HEK293 (cell line): Measurements from ENCODE around the gene HOXD12.
A peak's percentile ranks its signal among the peaks of the same experiment; 100 is the strongest.

Source experiments
- EGR2 ChIP-seq: fragments of 450-650 bp; formaldehyde crosslinking; IDR thresholded peaks from 2 replicates; pipeline ENCODE4 v1.5.1; 2016; ENCODE audit warnings: low read depth, missing biosample characterization, missing genetic modification characterization
- GLIS1 ChIP-seq: fragments of 450-650 bp; formaldehyde crosslinking; IDR thresholded peaks from 2 replicates; pipeline ENCODE4 v1.5.1; 2016; ENCODE audit warnings: missing biosample characterization, missing genetic modification characterization
- GLIS2 ChIP-seq: fragments of 450-650 bp; formaldehyde crosslinking; IDR thresholded peaks from 2 replicates; pipeline ENCODE4 v1.5.1; 2016; ENCODE audit warnings: missing biosample characterization, missing genetic modification characterization
- IKZF3 ChIP-seq: fragments of 450-650 bp; IDR thresholded peaks from 2 replicates; pipeline ENCODE4 v1.5.0; 2018; ENCODE audit warnings: missing biosample characterization, mild to moderate bottlenecking, missing genetic modification characterization, moderate library complexity
- KLF10 ChIP-seq: fragments of 450-650 bp; IDR thresholded peaks from 2 replicates; pipeline ENCODE4 v1.5.1; 2018; ENCODE audit warnings: missing biosample characterization, mild to moderate bottlenecking, missing genetic modification characterization
- KLF16 ChIP-seq: fragments of 450-650 bp; formaldehyde crosslinking; IDR thresholded peaks from 2 replicates; pipeline ENCODE4 v1.5.1; 2017; ENCODE audit warnings: missing biosample characterization, missing genetic modification characterization
- KLF8 ChIP-seq: fragments of 450-650 bp; formaldehyde crosslinking; IDR thresholded peaks from 2 replicates; pipeline ENCODE4 v1.5.1; 2016; ENCODE audit warnings: missing biosample characterization, missing genetic modification characterization
- PRDM6 ChIP-seq: fragments of 450-650 bp; formaldehyde crosslinking; IDR thresholded peaks from 2 replicates; pipeline ENCODE4 v1.5.1; 2017; ENCODE audit warnings: missing biosample characterization, missing genetic modification characterization
- SCRT2 ChIP-seq: fragments of 450-650 bp; formaldehyde crosslinking; IDR thresholded peaks from 2 replicates; pipeline ENCODE4 v1.5.1; 2016; ENCODE audit warnings: missing biosample characterization, missing genetic modification characterization
- SP2 ChIP-seq: fragments of 450-650 bp; formaldehyde crosslinking; IDR thresholded peaks from 2 replicates; pipeline ENCODE4 v1.5.1; 2016; ENCODE audit warnings: missing biosample characterization, missing genetic modification characterization
- SP3 ChIP-seq: fragments of 450-650 bp; formaldehyde crosslinking; IDR thresholded peaks from 2 replicates; pipeline ENCODE4 v1.5.1; 2016; ENCODE audit warnings: missing biosample characterization, missing genetic modification characterization
- ZBTB8A ChIP-seq: fragments of 450-650 bp; formaldehyde crosslinking; IDR thresholded peaks from 2 replicates; pipeline ENCODE4 v1.5.1; 2016; ENCODE audit warnings: missing biosample characterization, missing genetic modification characterization
- ZFP69B ChIP-seq: fragments of 450-650 bp; formaldehyde crosslinking; IDR thresholded peaks from 2 replicates; pipeline ENCODE4 v1.5.1; 2016; ENCODE audit warnings: missing biosample characterization, missing genetic modification characterization
- ZNF112 ChIP-seq: fragments of 450-650 bp; formaldehyde crosslinking; IDR thresholded peaks from 2 replicates; pipeline ENCODE4 v1.5.0; 2017; ENCODE audit warnings: missing biosample characterization, missing genetic modification characterization
- ZNF335 ChIP-seq: fragments of 450-650 bp; formaldehyde crosslinking; conservative IDR thresholded peaks from 2 replicates; pipeline ENCODE4 v1.5.1; 2016; ENCODE audit warnings: missing biosample characterization, missing genetic modification characterization
- ZNF398 ChIP-seq: fragments of 450-650 bp; formaldehyde crosslinking; IDR thresholded peaks from 2 replicates; pipeline ENCODE4 v1.5.1; 2017; ENCODE audit warnings: missing biosample characterization, missing genetic modification characterization
- ZNF561 ChIP-seq: fragments of 450-650 bp; IDR thresholded peaks from 2 replicates; pipeline ENCODE4 v1.5.1; 2018; ENCODE audit warnings: missing biosample characterization, missing genetic modification characterization, borderline replicate concordance
- ZNF692 ChIP-seq: fragments of 450-650 bp; formaldehyde crosslinking; IDR thresholded peaks from 2 replicates; pipeline ENCODE4 v1.5.1; 2016; ENCODE audit warnings: missing biosample characterization, missing genetic modification characterization
- TF ChIP-seq, protein P1 (sequence below): fragments of 450-650 bp; formaldehyde crosslinking; optimal IDR thresholded peaks from 2 replicates; pipeline ENCODE3; 2016; ENCODE audit warnings: missing biosample characterization, mild to moderate bottlenecking, missing genetic modification characterization
- TF ChIP-seq, protein P2 (sequence below): fragments of 450-650 bp; formaldehyde crosslinking; IDR thresholded peaks from 2 replicates; pipeline ENCODE4 v1.5.1; 2016; ENCODE audit warnings: missing biosample characterization, missing genetic modification characterization, borderline replicate concordance
- TF ChIP-seq, protein P3 (sequence below): fragments of 450-650 bp; formaldehyde crosslinking; IDR thresholded peaks from 2 replicates; pipeline ENCODE4 v1.5.1; 2016; ENCODE audit warnings: missing biosample characterization, missing genetic modification characterization

HOXD12 gene

DNA sequence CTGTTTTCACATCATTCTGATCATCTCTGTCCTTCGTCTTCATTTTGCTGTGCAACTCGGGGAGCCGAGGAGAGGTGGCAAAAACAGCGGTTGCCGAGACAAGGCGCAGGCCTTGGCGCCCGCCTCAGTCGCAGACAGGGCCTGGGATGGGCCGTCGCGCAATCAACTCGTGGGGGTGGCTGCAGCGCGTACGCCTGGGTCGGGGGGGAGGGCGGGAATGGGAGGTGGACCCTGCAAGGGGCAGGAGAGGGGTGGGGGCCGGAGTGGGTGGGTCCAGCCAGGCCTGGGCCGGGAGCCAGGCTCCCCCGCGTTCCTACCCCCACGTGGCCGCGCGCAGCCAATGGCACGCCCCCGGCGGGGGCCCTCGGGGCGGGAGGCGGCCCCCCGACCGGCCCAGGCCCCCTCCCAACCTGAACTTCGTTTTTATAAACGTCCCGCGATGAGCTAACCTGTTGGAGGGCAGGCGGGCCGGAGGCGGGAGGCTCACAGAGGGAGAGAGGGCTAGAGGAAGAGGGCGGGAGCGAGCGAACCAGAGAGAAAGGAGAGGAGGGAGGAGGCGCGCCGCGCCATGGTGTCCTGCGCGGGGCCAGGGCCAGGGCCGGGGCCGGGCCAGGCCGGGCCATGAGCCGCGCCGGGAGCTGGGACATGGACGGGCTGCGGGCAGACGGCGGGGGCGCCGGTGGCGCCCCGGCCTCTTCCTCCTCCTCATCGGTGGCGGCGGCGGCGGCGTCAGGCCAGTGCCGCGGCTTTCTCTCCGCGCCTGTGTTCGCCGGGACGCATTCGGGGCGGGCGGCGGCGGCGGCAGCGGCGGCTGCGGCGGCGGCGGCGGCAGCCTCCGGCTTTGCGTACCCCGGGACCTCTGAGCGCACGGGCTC is 7.1 kb upstream of the HOXD12 start, which contains the start of gene HOXD13 (continued):
- peak; percentile 86 for TF ChIP-seq ZNF692 (tag by site-specific recombination)
- TF ChIP-seq ZNF112 (tag by site-specific recombination): no peak
- TF ChIP-seq KLF8 (tag by site-specific recombination): 0 out of 2 replicates have a peak, but pooled peaks have one; percentile 42
- TF ChIP-seq IKZF3 (tag by site-specific recombination): peak; percentile 48; the same call in 1 of the 2 replicates
- TF ChIP-seq, protein P1, sequence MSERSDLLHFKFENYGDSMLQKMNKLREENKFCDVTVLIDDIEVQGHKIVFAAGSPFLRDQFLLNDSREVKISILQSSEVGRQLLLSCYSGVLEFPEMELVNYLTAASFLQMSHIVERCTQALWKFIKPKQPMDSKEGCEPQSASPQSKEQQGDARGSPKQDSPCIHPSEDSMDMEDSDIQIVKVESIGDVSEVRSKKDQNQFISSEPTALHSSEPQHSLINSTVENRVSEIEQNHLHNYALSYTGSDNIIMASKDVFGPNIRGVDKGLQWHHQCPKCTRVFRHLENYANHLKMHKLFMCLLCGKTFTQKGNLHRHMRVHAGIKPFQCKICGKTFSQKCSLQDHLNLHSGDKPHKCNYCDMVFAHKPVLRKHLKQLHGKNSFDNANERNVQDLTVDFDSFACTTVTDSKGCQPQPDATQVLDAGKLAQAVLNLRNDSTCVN: peak; percentile 59
- peak; percentile 83 for TF ChIP-seq GLIS2 (tag by site-specific recombination)
- TF ChIP-seq SP2 (tag by site-specific recombination): peak; percentile 49
- peak; percentile 85 for TF ChIP-seq KLF10
- TF ChIP-seq PRDM6 (tag by site-specific recombination): peak; percentile 37; the same call in 1 of the 2 replicates
- peak; percentile 80 for TF ChIP-seq ZBTB8A
- peak; percentile 71 for TF ChIP-seq ZNF335 (tag by site-specific recombination)
- TF ChIP-seq EGR2: peak; percentile 22; the same call in 1 of the 2 replicates
- no peak for TF ChIP-seq KLF16 (tag by site-specific recombination)
- TF ChIP-seq ZNF398 (tag by site-specific recombination): peak; percentile 90; the same call in 1 of the 2 replicates
- TF ChIP-seq ZFP69B: peak; percentile 66
- peak; percentile 79; the same call in 1 of the 2 replicates for TF ChIP-seq GLIS1 (tag by site-specific recombination)
- TF ChIP-seq, protein P2, sequence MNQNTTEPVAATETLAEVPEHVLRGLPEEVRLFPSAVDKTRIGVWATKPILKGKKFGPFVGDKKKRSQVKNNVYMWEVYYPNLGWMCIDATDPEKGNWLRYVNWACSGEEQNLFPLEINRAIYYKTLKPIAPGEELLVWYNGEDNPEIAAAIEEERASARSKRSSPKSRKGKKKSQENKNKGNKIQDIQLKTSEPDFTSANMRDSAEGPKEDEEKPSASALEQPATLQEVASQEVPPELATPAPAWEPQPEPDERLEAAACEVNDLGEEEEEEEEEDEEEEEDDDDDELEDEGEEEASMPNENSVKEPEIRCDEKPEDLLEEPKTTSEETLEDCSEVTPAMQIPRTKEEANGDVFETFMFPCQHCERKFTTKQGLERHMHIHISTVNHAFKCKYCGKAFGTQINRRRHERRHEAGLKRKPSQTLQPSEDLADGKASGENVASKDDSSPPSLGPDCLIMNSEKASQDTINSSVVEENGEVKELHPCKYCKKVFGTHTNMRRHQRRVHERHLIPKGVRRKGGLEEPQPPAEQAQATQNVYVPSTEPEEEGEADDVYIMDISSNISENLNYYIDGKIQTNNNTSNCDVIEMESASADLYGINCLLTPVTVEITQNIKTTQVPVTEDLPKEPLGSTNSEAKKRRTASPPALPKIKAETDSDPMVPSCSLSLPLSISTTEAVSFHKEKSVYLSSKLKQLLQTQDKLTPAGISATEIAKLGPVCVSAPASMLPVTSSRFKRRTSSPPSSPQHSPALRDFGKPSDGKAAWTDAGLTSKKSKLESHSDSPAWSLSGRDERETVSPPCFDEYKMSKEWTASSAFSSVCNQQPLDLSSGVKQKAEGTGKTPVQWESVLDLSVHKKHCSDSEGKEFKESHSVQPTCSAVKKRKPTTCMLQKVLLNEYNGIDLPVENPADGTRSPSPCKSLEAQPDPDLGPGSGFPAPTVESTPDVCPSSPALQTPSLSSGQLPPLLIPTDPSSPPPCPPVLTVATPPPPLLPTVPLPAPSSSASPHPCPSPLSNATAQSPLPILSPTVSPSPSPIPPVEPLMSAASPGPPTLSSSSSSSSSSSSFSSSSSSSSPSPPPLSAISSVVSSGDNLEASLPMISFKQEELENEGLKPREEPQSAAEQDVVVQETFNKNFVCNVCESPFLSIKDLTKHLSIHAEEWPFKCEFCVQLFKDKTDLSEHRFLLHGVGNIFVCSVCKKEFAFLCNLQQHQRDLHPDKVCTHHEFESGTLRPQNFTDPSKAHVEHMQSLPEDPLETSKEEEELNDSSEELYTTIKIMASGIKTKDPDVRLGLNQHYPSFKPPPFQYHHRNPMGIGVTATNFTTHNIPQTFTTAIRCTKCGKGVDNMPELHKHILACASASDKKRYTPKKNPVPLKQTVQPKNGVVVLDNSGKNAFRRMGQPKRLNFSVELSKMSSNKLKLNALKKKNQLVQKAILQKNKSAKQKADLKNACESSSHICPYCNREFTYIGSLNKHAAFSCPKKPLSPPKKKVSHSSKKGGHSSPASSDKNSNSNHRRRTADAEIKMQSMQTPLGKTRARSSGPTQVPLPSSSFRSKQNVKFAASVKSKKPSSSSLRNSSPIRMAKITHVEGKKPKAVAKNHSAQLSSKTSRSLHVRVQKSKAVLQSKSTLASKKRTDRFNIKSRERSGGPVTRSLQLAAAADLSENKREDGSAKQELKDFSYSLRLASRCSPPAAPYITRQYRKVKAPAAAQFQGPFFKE (tag by site-specific recombination): no peak
- peak; percentile 42; the same call in 1 of the 2 replicates for TF ChIP-seq SP3
- TF ChIP-seq, protein P3, sequence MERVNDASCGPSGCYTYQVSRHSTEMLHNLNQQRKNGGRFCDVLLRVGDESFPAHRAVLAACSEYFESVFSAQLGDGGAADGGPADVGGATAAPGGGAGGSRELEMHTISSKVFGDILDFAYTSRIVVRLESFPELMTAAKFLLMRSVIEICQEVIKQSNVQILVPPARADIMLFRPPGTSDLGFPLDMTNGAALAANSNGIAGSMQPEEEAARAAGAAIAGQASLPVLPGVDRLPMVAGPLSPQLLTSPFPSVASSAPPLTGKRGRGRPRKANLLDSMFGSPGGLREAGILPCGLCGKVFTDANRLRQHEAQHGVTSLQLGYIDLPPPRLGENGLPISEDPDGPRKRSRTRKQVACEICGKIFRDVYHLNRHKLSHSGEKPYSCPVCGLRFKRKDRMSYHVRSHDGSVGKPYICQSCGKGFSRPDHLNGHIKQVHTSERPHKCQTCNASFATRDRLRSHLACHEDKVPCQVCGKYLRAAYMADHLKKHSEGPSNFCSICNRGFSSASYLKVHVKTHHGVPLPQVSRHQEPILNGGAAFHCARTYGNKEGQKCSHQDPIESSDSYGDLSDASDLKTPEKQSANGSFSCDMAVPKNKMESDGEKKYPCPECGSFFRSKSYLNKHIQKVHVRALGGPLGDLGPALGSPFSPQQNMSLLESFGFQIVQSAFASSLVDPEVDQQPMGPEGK (tag by site-specific recombination): peak; percentile 43
- 0 out of 2 replicates have a peak, but pooled peaks have one; percentile 29 for TF ChIP-seq ZNF561
- peak; percentile 91 for TF ChIP-seq SCRT2 (tag by site-specific recombination)
